Measurements from ENCODE around the gene DNAH6. TPM values are rescaled to one million over a fixed set of nuclear protein-coding genes. Genes with fewer than 3 reads are reported as not detected.

The DNAH6 gene
- total RNA-seq, 3 donors from 2014 or later = 0.03 to 0.19 (median 0.11) TPM

DNA sequence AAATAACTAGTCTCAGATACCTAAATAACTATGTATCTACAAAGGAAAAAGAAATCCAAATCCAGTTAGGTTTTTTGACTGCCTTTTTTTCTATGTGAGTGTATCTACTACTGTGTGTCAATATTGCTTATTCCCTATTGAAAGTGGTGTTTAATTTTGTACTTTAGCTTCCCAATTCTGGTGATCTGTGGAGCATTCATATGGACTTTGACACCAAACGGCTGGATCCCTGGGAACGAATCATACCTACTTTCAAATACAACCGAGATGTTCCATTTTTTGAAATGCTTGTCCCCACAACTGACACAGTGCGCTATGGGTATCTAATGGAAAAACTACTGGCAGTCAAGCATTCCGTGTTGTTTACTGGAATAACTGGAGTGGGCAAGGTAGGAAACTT, 152.8 kb downstream of the DNAH6 start:
- Mint-ChIP-seq H3K36me3 (ENCODE audit: insufficient read depth) (no peaks in the 10 kb centered on the region), H3K9me3 (peaks cover 2% of the 10 kb centered on the region), H3K4me3 (no peak overlapping the region), H3K4me1 (ENCODE audit: low read depth) (peaks cover 8% of the 10 kb centered on the region), H3K27me3 (ENCODE audit: low read depth) (no peaks in the 10 kb centered on the region)
- DNase-seq (no peak), ATAC-seq (no peak)

- no peak for DNase-seq
- Mint-ChIP-seq H3K36me3 (ENCODE audit: insufficient read depth) (no peaks in the 10 kb centered on the region), H3K9me3 (no peaks in the 10 kb centered on the region), H3K27me3 (ENCODE audit: low read depth) (no peaks in the 10 kb centered on the region), H3K4me3 (no peak overlapping the region), H3K4me1 (ENCODE audit: low read depth) (peaks cover 21% of the 10 kb centered on the region)
- no peak for ATAC-seq
Observed at GRCh38 chr2:84674099-84674498, 157.8 kb downstream of the DNAH6 start.

GRCh38 chr2:84674586-84674985, 158.3 kb downstream of the DNAH6 start:
- DNase-seq (no peak), ATAC-seq (no peak)
- H3K4me3 Mint-ChIP-seq = no peak overlapping the region
- no peaks in the 10 kb centered on the region for H3K36me3 Mint-ChIP-seq (ENCODE audit: insufficient read depth)
- no peaks in the 10 kb centered on the region for H3K9me3 Mint-ChIP-seq
- no peaks in the 10 kb centered on the region for H3K27me3 Mint-ChIP-seq (ENCODE audit: low read depth)
- H3K4me1 Mint-ChIP-seq (ENCODE audit: low read depth) = peaks cover 21% of the 10 kb centered on the region

- Mint-ChIP-seq H3K4me3 (no peak overlapping the region), H3K27me3 (ENCODE audit: low read depth) (no peaks in the 10 kb centered on the region), H3K36me3 (ENCODE audit: insufficient read depth) (no peaks in the 10 kb centered on the region), H3K4me1 (ENCODE audit: low read depth) (peaks cover 18% of the 10 kb centered on the region), H3K9me3 (no peaks in the 10 kb centered on the region)
- DNase-seq (no peak), ATAC-seq (peak; percentile 37 to 69)
Observed at GRCh38 chr2:84676295-84676694, 160.0 kb downstream of the DNAH6 start.

DNA sequence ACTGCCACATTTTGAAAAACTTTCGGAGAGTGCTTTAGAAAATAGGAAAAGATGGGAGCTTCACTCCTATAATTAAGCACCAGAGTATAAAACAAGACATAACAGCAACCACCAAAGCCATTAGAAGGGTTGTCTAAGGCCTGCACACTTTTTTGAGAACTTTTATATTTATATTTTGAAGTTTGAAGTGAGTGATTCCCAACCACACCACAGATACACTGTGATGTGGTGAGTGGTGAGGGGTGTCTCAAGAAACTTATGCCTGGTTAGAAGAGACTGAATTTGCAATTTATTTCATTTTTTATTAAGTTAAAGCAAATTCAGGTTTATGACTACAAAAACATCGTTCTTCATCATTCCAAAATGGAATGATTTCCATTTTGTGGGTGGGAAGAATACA, 161.9 kb downstream of the DNAH6 start:
- DNase-seq (no peak), ATAC-seq (no peak)
- no peaks in the 10 kb centered on the region for H3K36me3 Mint-ChIP-seq (ENCODE audit: insufficient read depth)
- no peaks in the 10 kb centered on the region for H3K9me3 Mint-ChIP-seq
- H3K4me3 Mint-ChIP-seq = no peak overlapping the region
- H3K27me3 Mint-ChIP-seq (ENCODE audit: low read depth) = no peaks in the 10 kb centered on the region
- H3K4me1 Mint-ChIP-seq (ENCODE audit: low read depth) = peaks cover 20% of the 10 kb centered on the region

DNA sequence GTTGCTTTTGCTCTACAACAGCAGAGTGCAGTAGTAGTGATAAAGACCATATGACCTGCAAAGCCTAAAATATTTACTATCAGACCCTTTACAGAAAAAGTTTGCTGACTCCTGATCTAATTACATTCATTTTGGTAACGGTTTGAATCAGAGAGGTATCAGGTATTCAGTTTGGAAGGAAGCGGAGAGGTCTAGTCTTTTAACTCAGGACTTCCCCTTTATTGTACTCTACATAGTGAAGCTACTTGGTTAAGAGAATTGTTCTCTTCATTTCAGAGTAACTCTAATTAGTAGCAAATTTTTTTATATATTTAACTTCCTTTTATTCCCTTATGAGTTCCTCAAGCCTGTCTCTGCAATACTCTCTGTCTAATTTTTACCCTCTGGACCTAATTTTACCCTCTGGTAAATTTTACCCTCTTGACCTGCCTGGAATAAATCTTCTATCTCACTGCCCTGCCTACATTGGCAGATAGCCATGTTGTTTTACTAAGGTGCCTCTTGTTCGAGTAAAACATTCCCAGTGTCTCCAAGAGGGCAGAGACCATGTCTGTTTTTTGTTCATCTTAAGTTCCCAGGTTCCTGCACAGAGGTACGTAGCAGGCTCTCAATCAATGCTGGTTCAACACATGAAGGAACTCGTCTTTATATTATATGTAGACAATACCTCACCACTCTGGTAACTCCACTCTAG, 170.6 kb downstream of the DNAH6 start:
- H3K4me3 Mint-ChIP-seq = no peak overlapping the region
- no peaks in the 10 kb centered on the region for H3K27me3 Mint-ChIP-seq (ENCODE audit: low read depth)
- H3K4me1 Mint-ChIP-seq (ENCODE audit: low read depth) = peaks cover 29% of the 10 kb centered on the region
- DNase-seq (no peak), ATAC-seq (peak; percentile 71)
- no peaks in the 10 kb centered on the region for H3K9me3 Mint-ChIP-seq
- H3K36me3 Mint-ChIP-seq (ENCODE audit: insufficient read depth) = no peaks in the 10 kb centered on the region

- ATAC-seq (no peak), DNase-seq (no peak)
- peaks cover 29% of the 10 kb centered on the region for H3K4me1 Mint-ChIP-seq (ENCODE audit: low read depth)
- no peaks in the 10 kb centered on the region for H3K36me3 Mint-ChIP-seq (ENCODE audit: insufficient read depth)
- no peaks in the 10 kb centered on the region for H3K27me3 Mint-ChIP-seq (ENCODE audit: low read depth)
- H3K9me3 Mint-ChIP-seq = no peaks in the 10 kb centered on the region
- H3K4me3 Mint-ChIP-seq = no peak overlapping the region
Observed at GRCh38 chr2:84687498-84688149, 171.3 kb downstream of the DNAH6 start.

GRCh38 chr2:84690225-84690624, 173.9 kb downstream of the DNAH6 start:
- Mint-ChIP-seq H3K27me3 (ENCODE audit: low read depth) (no peaks in the 10 kb centered on the region), H3K4me1 (ENCODE audit: low read depth) (peaks cover 45% of the 10 kb centered on the region), H3K4me3 (no peak overlapping the region), H3K9me3 (peaks cover 4% of the 10 kb centered on the region), H3K36me3 (ENCODE audit: insufficient read depth) (no peaks in the 10 kb centered on the region)
- ATAC-seq = no peak
- DNase-seq = no peak

- H3K4me1 Mint-ChIP-seq (ENCODE audit: low read depth) = peaks cover 36% of the 10 kb centered on the region
- peak; percentile 60 to 67 for ATAC-seq
Observed at GRCh38 chr2:84694088-84694622, 177.9 kb downstream of the DNAH6 start.

GRCh38 chr2:84697895-84698294, 181.6 kb downstream of the DNAH6 start:
- Mint-ChIP-seq H3K36me3 (ENCODE audit: insufficient read depth) (peaks cover 4% of the 10 kb centered on the region), H3K27me3 (ENCODE audit: low read depth) (no peaks in the 10 kb centered on the region), H3K4me3 (no peak overlapping the region), H3K4me1 (ENCODE audit: low read depth) (peaks cover 25% of the 10 kb centered on the region), H3K9me3 (peaks cover 21% of the 10 kb centered on the region)
- ATAC-seq (no peak), DNase-seq (no peak)

More at GRCh38 chr2:84694088-84694622, 177.9 kb downstream of the DNAH6 start:
- H3K9me3 Mint-ChIP-seq = peaks cover 4% of the 10 kb centered on the region
- peak overlapping the region; percentile 37 for H3K4me3 Mint-ChIP-seq
- H3K36me3 Mint-ChIP-seq (ENCODE audit: insufficient read depth) = no peaks in the 10 kb centered on the region
- peak; percentile 4 for DNase-seq
- no peaks in the 10 kb centered on the region for H3K27me3 Mint-ChIP-seq (ENCODE audit: low read depth)

GRCh38 chr2:84700006-84700405, 183.7 kb downstream of the DNAH6 start:
- H3K4me3 Mint-ChIP-seq = no peak overlapping the region
- no peaks in the 10 kb centered on the region for H3K27me3 Mint-ChIP-seq (ENCODE audit: low read depth)
- H3K9me3 Mint-ChIP-seq = peaks cover 22% of the 10 kb centered on the region
- peaks cover 5% of the 10 kb centered on the region for H3K36me3 Mint-ChIP-seq (ENCODE audit: insufficient read depth)
- peaks cover 13% of the 10 kb centered on the region for H3K4me1 Mint-ChIP-seq (ENCODE audit: low read depth)
- no peak for DNase-seq
- ATAC-seq = no peak

DNA sequence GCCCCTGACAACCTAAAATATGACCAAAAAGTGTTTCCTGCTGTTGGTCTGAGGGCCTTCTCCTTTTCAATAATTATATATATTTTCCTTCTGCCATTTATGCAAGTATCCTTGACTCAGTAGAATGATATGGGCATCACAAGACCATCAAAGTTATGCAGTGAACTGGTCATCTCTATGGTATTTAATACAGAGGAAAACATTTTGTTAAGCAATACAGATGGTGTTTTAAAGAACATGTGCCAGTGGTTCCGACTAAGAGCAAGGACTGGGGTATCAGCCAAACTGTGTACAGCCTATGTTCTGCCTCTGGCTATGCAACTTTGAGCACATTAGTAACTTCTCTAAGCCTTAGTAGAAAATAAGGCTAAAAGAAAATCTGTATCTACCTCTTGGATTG, 185.6 kb downstream of the DNAH6 start:
- Mint-ChIP-seq H3K36me3 (ENCODE audit: insufficient read depth) (peaks cover 5% of the 10 kb centered on the region), H3K4me1 (ENCODE audit: low read depth) (peaks cover 11% of the 10 kb centered on the region), H3K4me3 (no peak overlapping the region), H3K9me3 (peaks cover 22% of the 10 kb centered on the region), H3K27me3 (ENCODE audit: low read depth) (no peaks in the 10 kb centered on the region)
- no peak for DNase-seq
- ATAC-seq = no peak

DNA sequence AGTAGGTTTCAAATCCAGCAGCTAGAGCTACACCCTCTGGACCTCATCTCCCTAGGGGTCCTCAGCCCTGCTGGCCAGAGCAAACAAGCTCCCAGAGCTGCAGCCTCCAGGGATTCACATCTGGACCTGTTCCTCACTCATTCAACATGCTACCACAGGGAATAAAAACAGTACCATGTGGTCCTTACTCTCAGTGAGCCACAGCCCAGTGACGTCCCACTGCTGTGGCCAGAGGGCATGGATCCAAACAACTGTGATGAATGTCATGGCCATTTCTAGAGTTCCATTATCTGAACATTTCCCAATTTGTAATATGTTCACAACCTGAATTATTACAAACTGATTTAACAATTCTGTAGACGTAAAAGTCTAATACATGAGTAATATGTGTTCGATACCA, 186.6 kb downstream of the DNAH6 start:
- peaks cover 5% of the 10 kb centered on the region for H3K36me3 Mint-ChIP-seq (ENCODE audit: insufficient read depth)
- peaks cover 22% of the 10 kb centered on the region for H3K9me3 Mint-ChIP-seq
- no peak overlapping the region for H3K4me3 Mint-ChIP-seq
- peaks cover 9% of the 10 kb centered on the region for H3K4me1 Mint-ChIP-seq (ENCODE audit: low read depth)
- no peaks in the 10 kb centered on the region for H3K27me3 Mint-ChIP-seq (ENCODE audit: low read depth)
- DNase-seq = no peak
- no peak for ATAC-seq

- Mint-ChIP-seq H3K9me3 (peaks cover 22% of the 10 kb centered on the region), H3K4me1 (ENCODE audit: low read depth) (peaks cover 11% of the 10 kb centered on the region), H3K27me3 (ENCODE audit: low read depth) (no peaks in the 10 kb centered on the region), H3K36me3 (ENCODE audit: insufficient read depth) (peaks cover 5% of the 10 kb centered on the region), H3K4me3 (no peak overlapping the region)
- ATAC-seq (no peak), DNase-seq (no peak)
Observed at GRCh38 chr2:84703831-84704230, 187.5 kb downstream of the DNAH6 start.
